ENCODE data around the gene ZNF217. TPM values are rescaled to one million over a fixed set of nuclear protein-coding genes. Genes with fewer than 3 reads are reported as not detected.
A peak's percentile ranks its signal among the peaks of the same experiment; 100 is the strongest.

The ZNF217 gene
- total RNA-seq, 1 donor from 2014 or later = 30.4 TPM

DNA sequence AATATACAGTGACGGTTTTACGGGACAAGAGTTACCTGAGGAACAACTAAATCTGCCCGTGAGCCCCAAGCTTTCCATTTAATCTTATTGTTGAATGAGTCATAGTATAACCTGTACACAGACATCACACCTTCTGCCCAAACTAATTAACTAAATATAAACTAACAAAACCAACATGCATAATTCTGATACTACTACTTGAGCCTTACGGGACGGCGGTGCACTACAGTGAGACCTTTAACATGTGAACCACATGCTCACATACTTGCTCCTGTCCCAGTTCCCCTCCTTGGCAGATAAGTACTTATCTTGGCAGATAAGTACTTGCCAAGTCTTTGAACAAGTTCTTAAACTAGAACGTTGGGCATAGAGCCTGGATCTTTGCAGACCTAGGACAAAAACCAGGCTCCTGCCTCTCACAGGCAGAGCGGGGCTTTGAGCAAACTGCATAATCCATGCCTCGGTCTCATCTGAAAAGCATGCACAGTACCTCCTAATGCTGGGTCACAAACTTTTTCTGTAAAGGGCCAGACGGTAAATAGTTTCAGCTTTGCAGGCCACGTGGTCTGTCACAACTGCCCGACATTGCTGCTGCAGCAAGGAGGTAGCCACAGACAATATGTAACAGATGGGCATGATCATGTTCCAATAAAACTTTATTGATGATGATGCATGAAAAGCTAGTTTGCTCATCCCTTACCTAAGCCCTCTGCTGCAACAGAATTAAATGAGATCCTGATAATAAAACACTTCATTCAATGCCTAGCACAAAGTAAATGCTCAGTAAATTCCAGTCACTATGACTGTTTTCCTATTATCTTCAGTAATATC, 23.0 kb downstream of the ZNF217 start:
- peaks cover 0 to 87% of the 10 kb centered on the region in 2 donors for H3K36me3 ChIP-seq
- TF ChIP-seq, protein P1, sequence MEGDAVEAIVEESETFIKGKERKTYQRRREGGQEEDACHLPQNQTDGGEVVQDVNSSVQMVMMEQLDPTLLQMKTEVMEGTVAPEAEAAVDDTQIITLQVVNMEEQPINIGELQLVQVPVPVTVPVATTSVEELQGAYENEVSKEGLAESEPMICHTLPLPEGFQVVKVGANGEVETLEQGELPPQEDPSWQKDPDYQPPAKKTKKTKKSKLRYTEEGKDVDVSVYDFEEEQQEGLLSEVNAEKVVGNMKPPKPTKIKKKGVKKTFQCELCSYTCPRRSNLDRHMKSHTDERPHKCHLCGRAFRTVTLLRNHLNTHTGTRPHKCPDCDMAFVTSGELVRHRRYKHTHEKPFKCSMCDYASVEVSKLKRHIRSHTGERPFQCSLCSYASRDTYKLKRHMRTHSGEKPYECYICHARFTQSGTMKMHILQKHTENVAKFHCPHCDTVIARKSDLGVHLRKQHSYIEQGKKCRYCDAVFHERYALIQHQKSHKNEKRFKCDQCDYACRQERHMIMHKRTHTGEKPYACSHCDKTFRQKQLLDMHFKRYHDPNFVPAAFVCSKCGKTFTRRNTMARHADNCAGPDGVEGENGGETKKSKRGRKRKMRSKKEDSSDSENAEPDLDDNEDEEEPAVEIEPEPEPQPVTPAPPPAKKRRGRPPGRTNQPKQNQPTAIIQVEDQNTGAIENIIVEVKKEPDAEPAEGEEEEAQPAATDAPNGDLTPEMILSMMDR (IDR thresholded peaks at IDR 0.05) = no peak
- TF ChIP-seq POLR2A (IDR thresholded peaks at IDR 0.05) (no peak), POLR2AphosphoS5 (IDR thresholded peaks at IDR 0.05; ENCODE audit: insufficient read depth in 1 of 2, low read depth in 1 of 2) (no peak)
- no peak overlapping the region for H3K27ac ChIP-seq
- H3K4me3 ChIP-seq = no peak overlapping the region
- H3K27me3 ChIP-seq = no peaks in the 10 kb centered on the region
- intact Hi-C loops (cut with DNase I) = no loop called here
- no peaks in the 10 kb centered on the region for H3K9me3 ChIP-seq
- DNase-seq (ENCODE audit: extremely low spot score in 2 of 2) = peak; percentile 40 to 49
- peaks cover 11% of the 10 kb centered on the region for H3K4me1 ChIP-seq

DNA sequence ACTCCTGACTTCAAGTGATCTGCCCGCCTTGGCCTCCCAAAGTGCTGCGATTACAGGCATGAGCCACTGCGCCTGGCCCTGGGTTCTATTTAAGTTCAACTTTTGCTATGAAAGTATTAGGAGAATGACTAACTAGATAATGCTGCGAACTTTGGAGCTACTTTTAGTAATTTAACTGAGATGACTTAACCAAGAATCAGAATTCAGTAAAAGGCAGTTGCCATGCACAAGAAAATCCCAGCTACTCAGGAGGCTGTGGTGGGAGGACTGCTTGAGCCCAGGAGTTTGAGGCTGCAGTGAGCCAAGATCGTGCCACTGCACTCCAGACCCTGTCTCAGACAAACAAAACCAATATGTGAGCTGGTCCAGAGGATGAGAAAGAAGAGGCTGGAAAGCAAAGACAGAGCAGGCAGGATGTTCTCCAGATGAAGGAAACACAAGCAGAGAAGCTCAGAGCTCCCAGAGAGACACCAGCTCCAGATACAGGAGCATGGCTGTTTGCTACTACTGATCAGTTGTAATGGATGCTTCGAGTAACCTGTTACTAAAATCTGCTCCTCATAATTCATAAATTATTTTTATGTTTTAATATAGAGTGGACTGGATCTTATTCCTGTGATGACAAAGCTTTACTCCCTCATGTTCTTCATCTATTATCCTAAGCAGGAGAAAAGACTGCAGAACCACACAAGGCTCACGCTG, 23.9 kb downstream of the ZNF217 start:
- no peak overlapping the region for H3K4me3 ChIP-seq
- no peaks in the 10 kb centered on the region for H3K9me3 ChIP-seq
- peaks cover 0 to 78% of the 10 kb centered on the region in 2 donors for H3K36me3 ChIP-seq
- H3K27ac ChIP-seq = no peak overlapping the region
- H3K4me1 ChIP-seq = peaks cover 11% of the 10 kb centered on the region
- peak; percentile 22 to 31 for DNase-seq (ENCODE audit: extremely low spot score in 2 of 2)
- TF ChIP-seq, protein P1 (IDR thresholded peaks at IDR 0.05) = no peak
- no peak for TF ChIP-seq POLR2A (IDR thresholded peaks at IDR 0.05)
- TF ChIP-seq POLR2AphosphoS5 (IDR thresholded peaks at IDR 0.05; ENCODE audit: insufficient read depth in 1 of 2, low read depth in 1 of 2) = no peak
- intact Hi-C loops (cut with DNase I) = no loop called here
- no peaks in the 10 kb centered on the region for H3K27me3 ChIP-seq

DNA sequence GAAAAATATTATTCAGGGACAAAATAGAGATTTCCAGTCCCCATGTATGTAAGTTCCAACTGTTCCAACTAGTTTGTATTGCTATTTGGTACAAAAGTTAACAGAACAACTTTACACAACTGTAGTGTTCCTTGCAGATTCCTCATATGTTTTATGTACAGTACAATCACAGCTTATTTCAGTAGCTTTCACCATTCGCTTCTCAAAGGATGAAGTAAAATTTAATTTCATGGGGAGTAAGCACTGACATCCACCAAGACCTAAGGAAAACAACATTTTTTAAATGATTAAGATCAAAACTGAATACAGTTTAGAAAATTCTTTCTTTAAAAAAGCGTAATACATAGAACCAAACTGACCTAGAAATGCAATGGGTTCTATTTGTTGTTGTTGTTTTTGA, 24.6 kb downstream of the ZNF217 start:
- H3K9me3 ChIP-seq = no peaks in the 10 kb centered on the region
- no peak for DNase-seq (ENCODE audit: extremely low spot score in 2 of 2)
- peaks cover 0 to 70% of the 10 kb centered on the region in 2 donors for H3K36me3 ChIP-seq
- TF ChIP-seq, protein P1 (IDR thresholded peaks at IDR 0.05) = no peak
- no peak for TF ChIP-seq POLR2AphosphoS5 (IDR thresholded peaks at IDR 0.05; ENCODE audit: insufficient read depth in 1 of 2, low read depth in 1 of 2)
- no peak for TF ChIP-seq POLR2A (IDR thresholded peaks at IDR 0.05)
- H3K4me1 ChIP-seq = peaks cover 12% of the 10 kb centered on the region
- intact Hi-C loops (cut with DNase I) = no loop called here
- H3K27me3 ChIP-seq = no peaks in the 10 kb centered on the region
- H3K27ac ChIP-seq = no peak overlapping the region
- H3K4me3 ChIP-seq = no peak overlapping the region

DNA sequence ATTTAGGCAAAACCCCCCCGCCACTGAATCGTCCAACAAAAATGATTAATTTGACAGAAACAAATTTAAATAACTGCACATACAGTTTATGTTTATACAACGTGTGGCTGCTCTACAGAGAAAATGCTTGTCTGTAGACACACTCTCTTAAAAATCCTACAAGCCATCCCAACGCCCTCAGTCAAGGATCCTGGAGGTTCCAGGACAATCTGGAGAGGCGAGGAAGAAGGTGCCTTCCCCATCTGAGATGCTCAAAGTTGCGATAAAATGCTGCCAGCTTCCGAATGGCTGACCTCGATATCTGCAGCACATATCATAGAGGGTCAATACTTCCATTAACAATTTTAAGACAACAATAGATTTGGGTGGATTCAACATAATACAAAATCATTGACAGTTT, 25.3 kb downstream of the ZNF217 start:
- intact Hi-C loops (cut with DNase I) = no loop called here
- Histone ChIP-seq H3K27ac (no peak overlapping the region), H3K9me3 (no peaks in the 10 kb centered on the region), H3K4me3 (no peak overlapping the region), H3K4me1 (peaks cover 13% of the 10 kb centered on the region), H3K27me3 (no peaks in the 10 kb centered on the region), H3K36me3 (peaks cover 0 to 64% of the 10 kb centered on the region in 2 donors)
- peak; percentile 3 to 49 for DNase-seq (ENCODE audit: extremely low spot score in 2 of 2)
- TF ChIP-seq, protein P1 (IDR thresholded peaks at IDR 0.05) = no peak
- TF ChIP-seq POLR2A (IDR thresholded peaks at IDR 0.05) (no peak), POLR2AphosphoS5 (IDR thresholded peaks at IDR 0.05; ENCODE audit: insufficient read depth in 1 of 2, low read depth in 1 of 2) (no peak)

Measured in vagina (tissue), 2 donors.